Measurements from ENCODE around the gene AKT3. TPM values are rescaled to one million over a fixed set of nuclear protein-coding genes. Genes with fewer than 3 reads are reported as not detected.

Gene AKT3
- total RNA-seq, 1 donor from 2014 or later: 169 TPM

DNA sequence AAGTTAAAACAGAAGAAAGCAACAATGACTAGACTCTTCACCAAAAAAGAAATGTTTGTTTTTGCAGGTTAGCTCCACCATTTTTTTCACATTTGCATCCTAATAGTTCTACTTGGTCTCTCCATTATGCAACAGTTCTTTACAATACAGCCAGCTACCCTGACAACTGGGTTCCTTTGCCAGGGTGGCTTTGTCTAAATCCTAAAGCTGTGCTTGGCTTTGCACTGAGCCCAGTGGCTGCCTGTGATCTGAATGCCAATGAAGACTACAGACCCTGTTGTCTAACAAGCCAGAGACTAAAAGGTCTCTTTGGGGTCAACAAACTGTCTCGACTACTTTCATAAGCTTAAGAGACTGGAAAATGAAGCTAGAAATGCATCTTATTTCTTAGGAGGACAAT, 112.0 kb downstream of the AKT3 start:
- Mint-ChIP-seq H3K27ac (ENCODE audit: unreplicated experiment) (peak overlapping the region; percentile 12), H3K36me3 (ENCODE audit: unreplicated experiment) (peaks cover 4% of the 10 kb centered on the region), H3K4me3 (ENCODE audit: unreplicated experiment) (no peak overlapping the region), H3K9me3 (ENCODE audit: unreplicated experiment) (peaks cover 5% of the 10 kb centered on the region), H3K4me1 (ENCODE audit: low read depth, unreplicated experiment) (peaks cover 18% of the 10 kb centered on the region), H3K27me3 (ENCODE audit: unreplicated experiment) (no peaks in the 10 kb centered on the region)
- TF ChIP-seq CTCF (IDR thresholded peaks at IDR 0.05; ENCODE audit: partially characterized antibody, unreplicated experiment): no peak
- DNase-seq: no peak

GRCh38 chr1:243735457-243735856, 114.6 kb downstream of the AKT3 start:
- H3K9me3 Mint-ChIP-seq (ENCODE audit: unreplicated experiment): no peaks in the 10 kb centered on the region
- H3K36me3 Mint-ChIP-seq (ENCODE audit: unreplicated experiment): no peaks in the 10 kb centered on the region
- no peak for TF ChIP-seq CTCF (IDR thresholded peaks at IDR 0.05; ENCODE audit: partially characterized antibody, unreplicated experiment)
- no peak overlapping the region for H3K4me3 Mint-ChIP-seq (ENCODE audit: unreplicated experiment)
- H3K4me1 Mint-ChIP-seq (ENCODE audit: low read depth, unreplicated experiment): peaks cover 17% of the 10 kb centered on the region
- no peaks in the 10 kb centered on the region for H3K27me3 Mint-ChIP-seq (ENCODE audit: unreplicated experiment)
- no peak for DNase-seq
- no peak overlapping the region for H3K27ac Mint-ChIP-seq (ENCODE audit: unreplicated experiment)

- no peaks in the 10 kb centered on the region for H3K36me3 Mint-ChIP-seq (ENCODE audit: unreplicated experiment)
- no peak overlapping the region for H3K4me3 Mint-ChIP-seq (ENCODE audit: unreplicated experiment)
- TF ChIP-seq CTCF (IDR thresholded peaks at IDR 0.05; ENCODE audit: partially characterized antibody, unreplicated experiment): no peak
- no peak overlapping the region for H3K27ac Mint-ChIP-seq (ENCODE audit: unreplicated experiment)
- peaks cover 11% of the 10 kb centered on the region for H3K4me1 Mint-ChIP-seq (ENCODE audit: low read depth, unreplicated experiment)
- H3K27me3 Mint-ChIP-seq (ENCODE audit: unreplicated experiment): no peaks in the 10 kb centered on the region
- H3K9me3 Mint-ChIP-seq (ENCODE audit: unreplicated experiment): peaks cover 5% of the 10 kb centered on the region
- DNase-seq: no peak
Observed at GRCh38 chr1:243734308-243734695, 115.7 kb downstream of the AKT3 start.

DNA sequence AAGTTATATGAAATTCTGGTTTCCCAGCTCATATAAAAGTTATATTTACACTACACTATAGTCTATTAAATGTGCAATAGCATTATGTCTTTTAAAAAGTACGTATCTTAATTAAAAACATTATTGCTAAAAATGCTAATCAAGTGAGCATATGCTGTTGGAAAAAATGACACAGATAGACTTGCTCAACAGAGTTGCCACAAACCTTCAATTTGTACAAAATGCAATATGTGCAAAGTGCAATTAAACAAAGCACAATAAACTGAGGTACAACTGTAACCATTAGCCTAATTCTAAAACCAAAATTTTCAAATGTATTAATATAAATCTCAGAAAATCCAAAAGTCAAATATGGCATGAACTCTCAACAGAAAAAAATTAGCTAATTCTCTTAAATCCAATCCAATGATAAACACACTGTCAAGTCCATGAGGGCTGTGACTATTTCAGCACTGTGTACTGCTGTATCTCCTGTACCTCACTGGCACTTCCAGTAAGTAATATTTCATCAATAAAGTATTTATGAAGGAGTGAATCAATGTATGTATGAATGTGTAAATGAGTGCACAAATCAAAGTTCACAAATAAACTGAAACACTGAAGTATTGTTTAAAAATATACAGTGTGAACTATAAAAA, 116.3 kb downstream of the AKT3 start:
- DNase-seq: no peak
- no peak for TF ChIP-seq CTCF (IDR thresholded peaks at IDR 0.05; ENCODE audit: partially characterized antibody, unreplicated experiment)
- H3K27ac Mint-ChIP-seq (ENCODE audit: unreplicated experiment): no peak overlapping the region
- no peaks in the 10 kb centered on the region for H3K36me3 Mint-ChIP-seq (ENCODE audit: unreplicated experiment)
- H3K9me3 Mint-ChIP-seq (ENCODE audit: unreplicated experiment): peaks cover 5% of the 10 kb centered on the region
- H3K27me3 Mint-ChIP-seq (ENCODE audit: unreplicated experiment): no peaks in the 10 kb centered on the region
- peaks cover 11% of the 10 kb centered on the region for H3K4me1 Mint-ChIP-seq (ENCODE audit: low read depth, unreplicated experiment)
- no peak overlapping the region for H3K4me3 Mint-ChIP-seq (ENCODE audit: unreplicated experiment)

- H3K27me3 Mint-ChIP-seq (ENCODE audit: unreplicated experiment): no peaks in the 10 kb centered on the region
- H3K4me3 Mint-ChIP-seq (ENCODE audit: unreplicated experiment): no peak overlapping the region
- TF ChIP-seq CTCF (IDR thresholded peaks at IDR 0.05; ENCODE audit: partially characterized antibody, unreplicated experiment): no peak
- DNase-seq: no peak
- H3K9me3 Mint-ChIP-seq (ENCODE audit: unreplicated experiment): peaks cover 5% of the 10 kb centered on the region
- no peak overlapping the region for H3K27ac Mint-ChIP-seq (ENCODE audit: unreplicated experiment)
- peaks cover 6% of the 10 kb centered on the region for H3K4me1 Mint-ChIP-seq (ENCODE audit: low read depth, unreplicated experiment)
- no peaks in the 10 kb centered on the region for H3K36me3 Mint-ChIP-seq (ENCODE audit: unreplicated experiment)
Observed at GRCh38 chr1:243732637-243733036, 117.4 kb downstream of the AKT3 start.

Measured in glutamatergic neuron (in vitro differentiated cells).